DND-41 (cell line): ENCODE data around the gene BOLA3.

Source experiments
- EZH2 ChIP-seq: IDR thresholded peaks from 3 replicates; pipeline ENCODE4 v1.6.1; 2012; ENCODE audit warnings: borderline replicate concordance, low read depth, mild to moderate bottlenecking, moderate library complexity, low read length, inconsistent platforms; ENCODE audit not compliant: severe bottlenecking
- TF ChIP-seq, protein P1 (sequence below): IDR thresholded peaks from 2 replicates; pipeline ENCODE4 v1.5.1; 2012; ENCODE audit warnings: borderline replicate concordance, low read length, moderate library complexity, mild to moderate bottlenecking; ENCODE audit not compliant: poor library complexity, severe bottlenecking; ENCODE audit errors: extremely low read depth

DNA sequence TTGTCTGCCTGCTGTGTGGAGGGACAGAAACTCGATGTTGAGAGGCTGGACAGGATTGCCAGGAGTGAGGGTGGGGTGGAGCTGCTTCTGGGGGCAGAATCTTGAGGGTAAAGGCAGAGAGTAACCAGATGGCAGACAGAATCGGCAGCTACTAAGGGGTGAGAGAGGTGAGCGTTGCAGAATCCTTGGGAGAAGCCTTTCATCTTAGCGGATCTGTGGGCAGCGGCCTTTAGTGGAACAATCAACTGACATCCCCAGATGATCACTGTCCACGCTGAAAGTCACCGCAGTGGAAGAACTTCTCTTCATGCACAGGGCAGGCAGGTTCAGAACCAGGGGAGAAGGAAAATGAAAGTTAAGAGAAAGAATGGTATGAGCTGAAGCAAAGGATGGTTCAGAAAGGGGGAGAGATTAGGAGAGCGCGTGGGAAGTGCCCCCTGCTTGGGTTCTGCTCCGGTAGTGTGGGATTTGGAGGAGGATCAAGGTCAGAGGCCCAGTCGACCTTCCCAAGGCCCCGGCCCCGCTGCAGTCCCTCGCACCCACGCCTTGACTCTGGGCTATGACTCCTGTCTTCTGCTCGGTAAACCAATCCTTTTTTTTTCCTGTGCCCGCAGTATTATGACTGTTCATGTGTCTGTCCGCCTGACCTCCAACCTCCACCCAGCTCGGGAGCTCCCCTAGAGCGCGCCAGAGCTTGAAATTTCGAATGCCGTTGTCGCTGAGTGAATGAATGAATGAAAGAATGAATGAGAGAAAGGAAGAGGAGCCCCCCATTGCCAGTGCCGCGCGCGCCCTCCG is 584 bp downstream of the BOLA3 start:
- TF ChIP-seq, protein P1, sequence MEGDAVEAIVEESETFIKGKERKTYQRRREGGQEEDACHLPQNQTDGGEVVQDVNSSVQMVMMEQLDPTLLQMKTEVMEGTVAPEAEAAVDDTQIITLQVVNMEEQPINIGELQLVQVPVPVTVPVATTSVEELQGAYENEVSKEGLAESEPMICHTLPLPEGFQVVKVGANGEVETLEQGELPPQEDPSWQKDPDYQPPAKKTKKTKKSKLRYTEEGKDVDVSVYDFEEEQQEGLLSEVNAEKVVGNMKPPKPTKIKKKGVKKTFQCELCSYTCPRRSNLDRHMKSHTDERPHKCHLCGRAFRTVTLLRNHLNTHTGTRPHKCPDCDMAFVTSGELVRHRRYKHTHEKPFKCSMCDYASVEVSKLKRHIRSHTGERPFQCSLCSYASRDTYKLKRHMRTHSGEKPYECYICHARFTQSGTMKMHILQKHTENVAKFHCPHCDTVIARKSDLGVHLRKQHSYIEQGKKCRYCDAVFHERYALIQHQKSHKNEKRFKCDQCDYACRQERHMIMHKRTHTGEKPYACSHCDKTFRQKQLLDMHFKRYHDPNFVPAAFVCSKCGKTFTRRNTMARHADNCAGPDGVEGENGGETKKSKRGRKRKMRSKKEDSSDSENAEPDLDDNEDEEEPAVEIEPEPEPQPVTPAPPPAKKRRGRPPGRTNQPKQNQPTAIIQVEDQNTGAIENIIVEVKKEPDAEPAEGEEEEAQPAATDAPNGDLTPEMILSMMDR, result no peak
- TF ChIP-seq EZH2, result no peak
